HG03139 (cell line): ENCODE measurements around the gene EIF5A2.

ENCODE experiments used
- ATAC-seq: cut with Tn5 transposase; IDR thresholded peaks from one replicate; pipeline ENCODE4 v1.9.1; 2021; ENCODE audit not compliant: unreplicated experiment

EIF5A2 gene

GRCh38 chr3:170862618-170863374 lies 45.6 kb downstream of the EIF5A2 start:
- no peak for ATAC-seq

- no peak for ATAC-seq
Observed at GRCh38 chr3:170858599-170858998, 49.8 kb downstream of the EIF5A2 start.

GRCh38 chr3:170852324-170852723 lies 56.1 kb downstream of the EIF5A2 start:
- no peak for ATAC-seq

- ATAC-seq = no peak
Observed at GRCh38 chr3:170848292-170848917, 60.0 kb downstream of the EIF5A2 start.

- ATAC-seq = no peak
Observed at GRCh38 chr3:170844377-170844776, 64.1 kb downstream of the EIF5A2 start.

GRCh38 chr3:170840291-170840859 lies 68.1 kb downstream of the EIF5A2 start:
- no peak for ATAC-seq

- no peak for ATAC-seq
Observed at GRCh38 chr3:170839518-170840100, 68.8 kb downstream of the EIF5A2 start.
